Panc1 (cell line): ENCODE measurements around the gene POU4F3. TPM values are rescaled to one million over a fixed set of nuclear protein-coding genes. Genes with fewer than 3 reads are reported as not detected.

Experiments used
- ATAC-seq: fragments of 200-7000 bp; cut with Tn5 transposase; 2 replicates; pipeline ENCODE4 v1.9.1; 2020; ENCODE audit warnings: mild to moderate bottlenecking, moderate library complexity
- BruUV-seq: library from RNA; stranded (reverse); fragments of 400-500 nt; replicated peaks from 2 replicates; lab custom pipeline; 2021; lab: Mats Ljungman, UMichigan
- CTCF ChIA-PET: fragments of 300-600 bp; sonication (Branson Sonifier 250); formaldehyde crosslinking; loops from one replicate; lab custom pipeline; 2022; ENCODE audit warnings: antibody characterized with exemption; lab: Charles Lee
- POLR2A ChIA-PET: fragments of 300-600 bp; sonication (Branson Sonifier 250); formaldehyde crosslinking; loops from one replicate; lab custom pipeline; 2022; ENCODE audit warnings: antibody characterized with exemption; lab: Charles Lee
- DNase-seq: peaks from one replicate; pipeline ENCODE4 v3.0.0-alpha.2; 2010; ENCODE audit warnings: low read depth, low spot score
- H3K27ac ChIP-seq: 2 replicates; pipeline ENCODE4 v1.5.1; 2011; ENCODE audit warnings: mild to moderate bottlenecking, low read length, inconsistent platforms
- H3K27me3 ChIP-seq: fragments of 200-500 bp; sonication (Bioruptor generic); 2 replicates; pipeline ENCODE4 v1.6.0; 2014; ENCODE audit warnings: low read length, inconsistent platforms; ENCODE audit not compliant: control insufficient read depth, insufficient read depth
- H3K36me3 ChIP-seq: fragments of 200-500 bp; sonication (Bioruptor generic); 2 replicates; pipeline ENCODE4 v1.5.1; 2014; ENCODE audit warnings: inconsistent platforms, mild to moderate bottlenecking, low read length, moderate library complexity; ENCODE audit not compliant: control insufficient read depth, insufficient read depth
- H3K4me1 ChIP-seq: 2 replicates; pipeline ENCODE4 v1.5.1; 2011; ENCODE audit warnings: inconsistent platforms, mild to moderate bottlenecking, low read length, moderate library complexity; ENCODE audit not compliant: control insufficient read depth, insufficient read depth
- H3K4me3 ChIP-seq, 2 experiments: 2 replicates each; pipeline ENCODE4 v1.5.1; 2011 to 2012; ENCODE audit warnings: low read depth in 2 of 2, low read length in 2 of 2, mild to moderate bottlenecking in 2 of 2, inconsistent platforms in 1 of 2, moderate library complexity in 1 of 2
- H3K9me3 ChIP-seq: fragments of 200-500 bp; sonication (Bioruptor generic); 2 replicates; pipeline ENCODE4 v1.5.1; 2014; ENCODE audit warnings: low read depth, mild to moderate bottlenecking, inconsistent platforms, low read length, moderate library complexity; ENCODE audit not compliant: control insufficient read depth, insufficient read depth
- CTCF ChIP-seq: fragments of 450-650 bp; IDR thresholded peaks from 2 replicates; pipeline ENCODE4 v1.5.1; 2017; ENCODE audit warnings: mild to moderate bottlenecking
- POLR2AphosphoS5 ChIP-seq: IDR thresholded peaks from 2 replicates; pipeline ENCODE4 v1.6.1; 2012; ENCODE audit warnings: mild to moderate bottlenecking, low read depth, low read length, moderate library complexity
- REST ChIP-seq, 2 experiments: IDR thresholded peaks; 2 replicates each; pipeline ENCODE4 v1.6.1; 2011 to 2012; ENCODE audit warnings: low read depth in 2 of 2, control low read depth in 1 of 2, low read length in 1 of 2, mild to moderate bottlenecking in 1 of 2, moderate library complexity in 1 of 2; ENCODE audit not compliant: insufficient read depth in 1 of 2
- SIN3A ChIP-seq: IDR thresholded peaks from 2 replicates; pipeline ENCODE4 v1.6.1; 2012; ENCODE audit warnings: low read depth, mild to moderate bottlenecking, low read length, moderate library complexity, borderline replicate concordance; ENCODE audit not compliant: insufficient read depth
- TCF7L2 ChIP-seq: IDR thresholded peaks from 2 replicates; pipeline ENCODE4 v1.6.1; 2011; ENCODE audit warnings: mild to moderate bottlenecking, low read depth, low read length, inconsistent platforms
- in situ Hi-C: cut with HindIII; loops from 2 replicates; pipeline ENCODE4 v1.10.0; 2016; ENCODE audit warnings: low sequenced_read_pairs, low pct_unique_long_range_greater_than_20kb
- intact Hi-C: fragments of 100-400 bp; cut with micrococcal nuclease; formaldehyde crosslinking; loops from one replicate; pipeline ENCODE4 v1.10.0; 2022; ENCODE audit not compliant: unreplicated experiment
- total RNA-seq: library from RNA; stranded (reverse); gene quantifications from one replicate; pipeline ENCODE4 v1.2.1, GENCODE V29; 2021; ENCODE audit not compliant: unreplicated experiment

POU4F3 gene
- total RNA-seq, 1 experiment from 2014 or later: 0.15 TPM

GRCh38 chr5:146306838-146307237, 31.8 kb upstream of the POU4F3 start:
- no TSS peak for BruUV-seq
- intact Hi-C loops: no loop called here
- no peaks in the 10 kb centered on the region for H3K9me3 ChIP-seq
- no peak overlapping the region for H3K4me3 ChIP-seq
- no peak for TF ChIP-seq TCF7L2
- TF ChIP-seq POLR2AphosphoS5: no peak
- TF ChIP-seq SIN3A: no peak
- no peak for TF ChIP-seq CTCF
- TF ChIP-seq REST (IDR thresholded peaks at IDR 0.05; ENCODE audit: insufficient read depth in 1 of 2, low read depth in 2 of 2, low read length in 1 of 2): no peak
- H3K36me3 ChIP-seq: no peaks in the 10 kb centered on the region
- POLR2A ChIA-PET: no interaction called here
- CTCF ChIA-PET: no interaction called here
- H3K4me1 ChIP-seq: no peaks in the 10 kb centered on the region
- DNase-seq (no peak), ATAC-seq (no peak)
- in situ Hi-C loops: no loop called here
- H3K27ac ChIP-seq: no peak overlapping the region
- H3K27me3 ChIP-seq: peaks cover 5% of the 10 kb centered on the region

- BruUV-seq: no TSS peak
- ATAC-seq: no peak
- no peak for DNase-seq
- ChIA-PET POLR2A (no interaction called here), CTCF (no interaction called here)
- intact Hi-C loops: no loop called here
- Histone ChIP-seq H3K36me3 (no peaks in the 10 kb centered on the region), H3K27me3 (peaks cover 5% of the 10 kb centered on the region), H3K27ac (no peak overlapping the region), H3K4me1 (no peaks in the 10 kb centered on the region), H3K9me3 (no peaks in the 10 kb centered on the region), H3K4me3 (no peak overlapping the region)
- no peak for TF ChIP-seq SIN3A
- no peak for TF ChIP-seq CTCF
- no peak for TF ChIP-seq REST (IDR thresholded peaks at IDR 0.05; ENCODE audit: insufficient read depth in 1 of 2, low read depth in 2 of 2, low read length in 1 of 2)
- TF ChIP-seq TCF7L2: no peak
- no peak for TF ChIP-seq POLR2AphosphoS5
- in situ Hi-C loops: no loop called here
Measured at GRCh38 chr5:146307796-146308195, 30.8 kb upstream of the POU4F3 start.
